ENCODE measurements around the gene ATG16L2.

DNA sequence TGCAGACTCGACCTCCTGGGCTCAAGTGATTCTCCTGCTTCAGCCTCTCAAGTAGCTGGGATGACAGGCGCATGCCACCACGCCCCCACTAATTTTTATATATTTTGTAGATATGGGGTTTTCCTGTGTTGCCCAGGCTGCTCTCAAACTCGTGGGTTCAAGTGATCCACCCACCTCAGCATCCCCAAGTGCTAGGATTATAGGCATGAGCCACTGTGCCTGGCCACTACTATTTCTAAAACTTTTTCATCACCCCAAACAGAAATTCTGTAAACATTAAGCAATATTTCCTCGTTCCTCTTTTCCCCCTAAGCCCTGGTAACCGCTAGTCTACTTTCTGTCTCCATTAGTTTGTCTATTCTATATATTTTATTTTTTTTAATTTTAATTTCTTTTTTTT is 9.0 kb upstream of the ATG16L2 start:
- TF ChIP-seq, protein P1, sequence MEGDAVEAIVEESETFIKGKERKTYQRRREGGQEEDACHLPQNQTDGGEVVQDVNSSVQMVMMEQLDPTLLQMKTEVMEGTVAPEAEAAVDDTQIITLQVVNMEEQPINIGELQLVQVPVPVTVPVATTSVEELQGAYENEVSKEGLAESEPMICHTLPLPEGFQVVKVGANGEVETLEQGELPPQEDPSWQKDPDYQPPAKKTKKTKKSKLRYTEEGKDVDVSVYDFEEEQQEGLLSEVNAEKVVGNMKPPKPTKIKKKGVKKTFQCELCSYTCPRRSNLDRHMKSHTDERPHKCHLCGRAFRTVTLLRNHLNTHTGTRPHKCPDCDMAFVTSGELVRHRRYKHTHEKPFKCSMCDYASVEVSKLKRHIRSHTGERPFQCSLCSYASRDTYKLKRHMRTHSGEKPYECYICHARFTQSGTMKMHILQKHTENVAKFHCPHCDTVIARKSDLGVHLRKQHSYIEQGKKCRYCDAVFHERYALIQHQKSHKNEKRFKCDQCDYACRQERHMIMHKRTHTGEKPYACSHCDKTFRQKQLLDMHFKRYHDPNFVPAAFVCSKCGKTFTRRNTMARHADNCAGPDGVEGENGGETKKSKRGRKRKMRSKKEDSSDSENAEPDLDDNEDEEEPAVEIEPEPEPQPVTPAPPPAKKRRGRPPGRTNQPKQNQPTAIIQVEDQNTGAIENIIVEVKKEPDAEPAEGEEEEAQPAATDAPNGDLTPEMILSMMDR (IDR thresholded peaks at IDR 0.05) = no peak
- TF ChIP-seq POLR2AphosphoS5 (IDR thresholded peaks at IDR 0.05) (no peak), POLR2A (IDR thresholded peaks at IDR 0.05) (no peak)
